Measurements from ENCODE around the gene BCLAF3.
A peak's percentile ranks its signal among the peaks of the same experiment; 100 is the strongest.

GRCh38 chrX:20015945-20016615 lies 25.2 kb upstream of the BCLAF3 start:
- TF ChIP-seq EZH2 (IDR thresholded peaks at IDR 0.05; ENCODE audit: insufficient read depth, poor library complexity, severe bottlenecking), result no peak
- 0 out of 2 replicates have a peak, but pooled peaks have one; percentile 33 for TF ChIP-seq EZH2phosphoT487 (IDR thresholded peaks at IDR 0.05; ENCODE audit: insufficient read depth, low read depth)
